Left hindlimb (tissue), 1 donor: ENCODE data around the gene ING5.
A peak's percentile ranks its signal among the peaks of the same experiment; 100 is the strongest.

Source experiments
- DNase-seq: peaks from one replicate; pipeline ENCODE4 v3.0.0-alpha.2; 2018

ING5 gene

GRCh38 chr2:241672243-241673188 lies 29.3 kb upstream of the ING5 start:
- DNase-seq = no peak

- no peak for DNase-seq
Observed at GRCh38 chr2:241673189-241673663, 28.6 kb upstream of the ING5 start.

GRCh38 chr2:241673797-241674725 lies 27.8 kb upstream of the ING5 start:
- DNase-seq = no peak

- DNase-seq = no peak
Observed at GRCh38 chr2:241675885-241676284, 26.0 kb upstream of the ING5 start.

GRCh38 chr2:241676665-241677064 lies 25.2 kb upstream of the ING5 start:
- no peak for DNase-seq

GRCh38 chr2:241677392-241677791 lies 24.4 kb upstream of the ING5 start:
- DNase-seq = no peak

GRCh38 chr2:241678307-241678706 lies 23.5 kb upstream of the ING5 start:
- no peak for DNase-seq

- no peak for DNase-seq
Observed at GRCh38 chr2:241678784-241679540, 22.9 kb upstream of the ING5 start.

- DNase-seq = no peak
Observed at GRCh38 chr2:241680044-241680443, 21.8 kb upstream of the ING5 start.

- no peak for DNase-seq
Observed at GRCh38 chr2:241680827-241681599, 20.8 kb upstream of the ING5 start.

- no peak for DNase-seq
Observed at GRCh38 chr2:241686324-241686649, 15.6 kb upstream of the ING5 start.

GRCh38 chr2:241686650-241687425 lies 15.0 kb upstream of the ING5 start, which contains the start of gene DTYMK:
Gene DTYMK (minus strand): TSS chr2:241686815. CDS start chr2:241686783, 32 bp downstream.
- peak; percentile 98 for DNase-seq

GRCh38 chr2:241689306-241689705 lies 12.5 kb upstream of the ING5 start:
- no peak for DNase-seq

GRCh38 chr2:241690202-241690717 lies 11.6 kb upstream of the ING5 start:
- DNase-seq = no peak

- DNase-seq = no peak
Observed at GRCh38 chr2:241692448-241692847, 9.4 kb upstream of the ING5 start.

- DNase-seq = no peak
Observed at GRCh38 chr2:241695651-241696050, 6.2 kb upstream of the ING5 start.

- no peak for DNase-seq
Observed at GRCh38 chr2:241701149-241701398, 765 bp upstream of the ING5 start.

GRCh38 chr2:241702155-241703031 lies 554 bp downstream of the ING5 start:
- DNase-seq = peak; percentile 91

GRCh38 chr2:241703032-241703604 lies 1.3 kb downstream of the ING5 start:
- peak; percentile 49 for DNase-seq

GRCh38 chr2:241706537-241706936 lies 4.7 kb downstream of the ING5 start:
- no peak for DNase-seq
